HG03432 (cell line): Measurements from ENCODE around the gene ATP9B.

ENCODE experiments used
- ATAC-seq: cut with Tn5 transposase; IDR thresholded peaks from one replicate; pipeline ENCODE4 v1.9.1; 2021; ENCODE audit warnings: mild to moderate bottlenecking, moderate library complexity; ENCODE audit not compliant: unreplicated experiment

The ATP9B gene

GRCh38 chr18:79403723-79404566 lies 334.8 kb downstream of the ATP9B start:
- no peak for ATAC-seq

- ATAC-seq, result no peak
Measured at GRCh38 chr18:79404567-79404910, 335.3 kb downstream of the ATP9B start.

GRCh38 chr18:79405019-79405780 lies 336.0 kb downstream of the ATP9B start:
- no peak for ATAC-seq

- ATAC-seq, result peak; percentile 81
Measured at GRCh38 chr18:79405781-79406575, 336.8 kb downstream of the ATP9B start.

- no peak for ATAC-seq
Measured at GRCh38 chr18:79406708-79407107, 337.5 kb downstream of the ATP9B start.

GRCh38 chr18:79409313-79409712 lies 340.1 kb downstream of the ATP9B start:
- no peak for ATAC-seq

GRCh38 chr18:79410171-79410641 lies 341.0 kb downstream of the ATP9B start:
- ATAC-seq, result no peak

GRCh38 chr18:79410731-79411613 lies 341.8 kb downstream of the ATP9B start:
- ATAC-seq, result no peak

GRCh38 chr18:79411614-79412526 lies 342.7 kb downstream of the ATP9B start:
- no peak for ATAC-seq

- ATAC-seq, result no peak
Measured at GRCh38 chr18:79413025-79413424, 343.8 kb downstream of the ATP9B start.

GRCh38 chr18:79413426-79413825 lies 344.2 kb downstream of the ATP9B start:
- no peak for ATAC-seq

- ATAC-seq, result no peak
Measured at GRCh38 chr18:79413901-79414300, 344.7 kb downstream of the ATP9B start.

- ATAC-seq, result peak; percentile 47
Measured at GRCh38 chr18:79416022-79416676, 347.0 kb downstream of the ATP9B start.

GRCh38 chr18:79416677-79417052 lies 347.5 kb downstream of the ATP9B start:
- ATAC-seq, result no peak

GRCh38 chr18:79418236-79418635 lies 349.0 kb downstream of the ATP9B start:
- no peak for ATAC-seq

GRCh38 chr18:79418642-79419041 lies 349.4 kb downstream of the ATP9B start:
- no peak for ATAC-seq

GRCh38 chr18:79420033-79420745 lies 351.0 kb downstream of the ATP9B start:
- ATAC-seq, result no peak

- ATAC-seq, result no peak
Measured at GRCh38 chr18:79421275-79421857, 352.2 kb downstream of the ATP9B start.
